Activated CD8-positive, alpha-beta memory T cell treated with anti-CD3 and anti-CD28 coated beads for 48 hours (primary cell): ENCODE measurements around the gene IQGAP2.
A peak's percentile ranks its signal among the peaks of the same experiment; 100 is the strongest.
"Not testable (repeated sequence)": the region's sequence is repeated elsewhere in the genome, so short reads cannot be mapped to it uniquely, and the experiment has no call there.

ENCODE experiments used
- DNase-seq, 3 experiments: peaks; one replicate each; pipeline ENCODE4 v3.0.0-alpha.2; 2020; ENCODE audit warnings: low read depth in 2 of 3, low spot score in 2 of 3

The IQGAP2 gene

GRCh38 chr5:76529464-76530344 is 126.6 kb downstream of the IQGAP2 start:
- no peak for DNase-seq

DNA sequence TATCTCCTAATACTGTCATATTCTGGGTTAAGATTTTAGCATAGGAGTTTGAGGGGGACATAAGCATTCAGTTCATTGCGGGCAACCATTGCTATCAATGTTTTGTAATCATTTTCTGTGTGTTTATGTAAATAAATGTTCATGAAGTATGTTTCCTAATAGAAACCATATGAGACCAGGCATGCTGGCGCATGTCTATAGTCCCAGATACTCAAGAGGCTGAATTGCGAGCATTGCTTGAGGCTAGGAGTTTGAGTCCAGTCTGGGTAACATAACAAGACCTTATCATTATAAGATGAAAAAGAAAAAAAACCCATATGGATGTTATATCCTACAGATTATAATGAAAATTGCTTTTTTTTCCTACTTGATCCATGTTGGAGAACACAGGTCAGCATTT is 129.0 kb downstream of the IQGAP2 start:
- no peak for DNase-seq

DNA sequence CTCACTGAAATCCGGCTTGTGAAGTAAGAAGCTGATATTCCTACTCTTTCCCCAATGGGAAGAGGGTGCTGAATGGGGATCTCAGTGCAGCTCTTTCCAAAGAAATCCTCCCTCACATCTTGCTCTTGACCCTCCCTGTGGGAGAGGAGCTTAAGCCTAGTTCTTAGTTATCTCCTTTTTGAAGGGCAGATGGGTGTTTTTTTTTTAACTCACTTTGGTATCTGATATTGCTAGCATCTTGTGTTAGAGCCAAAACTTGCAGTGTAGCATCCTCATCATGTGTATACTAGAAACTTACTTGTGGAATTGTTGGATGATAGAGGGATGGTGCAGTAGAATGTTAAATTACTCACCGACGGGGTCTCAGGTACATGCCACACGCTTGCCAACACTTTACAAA is 129.9 kb downstream of the IQGAP2 start:
- DNase-seq: no peak

- DNase-seq: no peak
Observed at GRCh38 chr5:76535577-76535976, 132.5 kb downstream of the IQGAP2 start.

- DNase-seq: no peak
Observed at GRCh38 chr5:76537073-76537543, 134.0 kb downstream of the IQGAP2 start.

- no peak for DNase-seq
Observed at GRCh38 chr5:76542241-76542640, 139.2 kb downstream of the IQGAP2 start.

GRCh38 chr5:76542887-76543690 is 140.0 kb downstream of the IQGAP2 start:
- peak in 2 of 3 experiments; percentile 10 to 35 for DNase-seq

DNA sequence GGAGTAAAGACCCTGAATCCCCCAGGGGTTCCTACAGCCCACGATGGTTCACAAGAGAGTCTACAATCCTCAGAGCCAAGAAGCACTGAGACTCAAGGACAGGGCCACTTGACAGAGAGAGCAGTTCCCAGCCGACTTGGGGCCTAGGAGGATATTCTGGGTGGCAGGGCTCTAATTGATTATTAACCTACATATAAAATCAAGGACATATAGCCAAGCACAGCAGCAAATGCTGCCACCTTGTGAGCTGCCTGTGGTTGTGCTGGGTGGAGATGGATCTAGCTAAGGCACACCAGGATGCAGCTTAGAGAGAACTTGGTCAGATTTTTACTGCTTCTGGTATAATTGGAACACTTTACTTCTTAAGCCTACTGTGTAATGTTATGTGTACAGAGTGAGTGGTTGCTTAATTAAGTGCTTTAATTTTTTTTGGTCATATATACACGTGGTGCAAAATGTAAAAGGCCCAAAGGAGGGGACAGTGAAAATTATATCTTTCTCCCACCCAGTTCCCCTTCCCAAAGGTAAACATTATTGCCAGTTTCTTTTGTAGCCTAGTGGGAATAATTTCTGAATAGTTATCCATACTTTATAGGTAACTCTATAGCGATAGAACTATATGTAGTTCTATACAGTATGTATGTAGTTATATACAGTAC is 141.3 kb downstream of the IQGAP2 start:
- peak in 1 of 3 experiments; percentile 6 for DNase-seq

- no peak for DNase-seq
Observed at GRCh38 chr5:76545184-76545583, 142.1 kb downstream of the IQGAP2 start.

GRCh38 chr5:76546497-76547102 is 143.5 kb downstream of the IQGAP2 start:
- DNase-seq: no peak

DNA sequence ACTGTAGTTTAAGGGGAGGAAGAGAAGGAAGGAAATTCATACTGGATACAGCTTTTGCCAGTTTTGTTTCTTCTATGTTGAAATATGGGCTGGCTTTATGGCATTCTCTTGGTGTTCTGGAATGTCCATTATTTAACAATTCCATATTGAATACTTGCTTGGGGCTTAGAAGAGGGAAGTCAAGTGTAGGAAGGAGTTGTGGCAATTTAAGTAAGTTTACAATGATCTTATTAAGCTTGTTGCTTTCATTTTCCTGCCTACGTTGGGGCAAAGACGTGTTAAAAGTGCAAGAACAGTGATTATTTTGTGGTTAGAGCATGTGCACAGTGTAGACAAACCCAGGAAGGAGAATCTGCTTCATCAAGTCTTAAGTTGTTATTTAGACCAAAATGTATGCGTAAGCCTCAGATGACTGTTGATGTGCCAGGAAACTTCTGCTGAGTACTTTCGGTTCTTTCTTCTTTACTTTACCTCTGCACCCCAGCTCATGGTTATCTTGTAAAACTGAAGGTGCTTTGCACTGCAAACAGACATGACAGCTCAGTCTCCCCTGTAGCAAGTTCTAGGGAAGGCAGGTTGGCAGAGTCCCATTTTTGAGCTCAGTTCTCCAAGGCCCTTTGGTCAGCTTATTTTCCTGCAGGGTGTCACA is 144.3 kb downstream of the IQGAP2 start:
- DNase-seq: no peak

GRCh38 chr5:76547891-76548524 is 144.9 kb downstream of the IQGAP2 start:
- no peak for DNase-seq

DNA sequence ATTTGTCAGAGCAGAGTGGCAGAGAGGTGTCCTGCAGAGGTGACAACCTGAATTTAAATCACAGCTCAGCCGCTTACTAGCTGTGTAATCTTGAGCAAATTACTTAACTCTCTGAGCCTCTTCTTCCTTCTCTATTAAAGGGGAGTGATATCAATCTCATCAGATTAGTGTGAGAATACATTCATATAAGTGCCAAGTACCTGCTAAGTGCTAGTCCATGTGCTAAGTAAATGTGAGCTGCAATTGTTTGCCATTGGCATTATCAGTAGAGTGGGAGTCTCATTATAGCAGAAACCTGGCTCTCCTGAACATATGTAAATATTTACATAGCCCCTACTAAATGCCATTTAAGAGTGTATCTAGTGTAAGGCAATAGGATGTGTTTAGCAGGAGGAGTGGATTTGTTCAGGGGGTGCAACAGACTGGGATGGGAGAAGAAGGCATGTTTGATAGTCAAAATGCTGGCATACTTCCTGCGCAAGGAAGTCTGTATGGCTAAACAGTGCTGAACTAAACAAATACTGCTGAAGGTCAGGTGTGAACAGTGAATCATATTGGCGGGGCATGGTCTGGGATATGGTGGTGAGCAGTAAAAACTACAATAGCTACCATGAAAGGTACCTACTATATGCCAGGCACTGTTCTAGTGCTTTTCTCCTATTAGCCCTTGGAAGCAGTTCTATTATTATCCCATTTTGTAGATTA is 145.6 kb downstream of the IQGAP2 start:
- DNase-seq: no peak

DNA sequence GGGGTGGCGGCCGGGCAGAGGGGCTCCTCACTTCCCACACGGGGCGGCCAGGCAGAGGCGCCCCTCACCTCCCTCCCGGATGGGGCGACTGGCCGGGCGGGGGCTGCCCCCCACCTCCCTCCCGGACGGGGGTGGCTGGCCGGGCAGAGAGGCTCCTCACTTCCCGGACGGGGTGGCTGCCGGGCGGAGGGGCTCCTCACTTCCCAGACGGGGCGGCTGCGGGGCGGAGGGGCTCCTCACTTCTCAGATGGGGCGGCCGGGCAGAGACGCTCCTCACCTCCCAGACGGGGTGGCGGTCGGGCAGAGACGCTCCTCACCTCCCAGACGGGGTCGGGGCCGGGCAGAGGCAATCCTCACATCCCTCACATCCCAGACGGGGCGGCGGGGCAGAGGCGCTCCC is 147.8 kb downstream of the IQGAP2 start:
- not testable (repeated sequence) for DNase-seq

- no peak for DNase-seq
Observed at GRCh38 chr5:76552546-76552945, 149.5 kb downstream of the IQGAP2 start.

GRCh38 chr5:76553251-76553650 is 150.2 kb downstream of the IQGAP2 start:
- no peak for DNase-seq

DNA sequence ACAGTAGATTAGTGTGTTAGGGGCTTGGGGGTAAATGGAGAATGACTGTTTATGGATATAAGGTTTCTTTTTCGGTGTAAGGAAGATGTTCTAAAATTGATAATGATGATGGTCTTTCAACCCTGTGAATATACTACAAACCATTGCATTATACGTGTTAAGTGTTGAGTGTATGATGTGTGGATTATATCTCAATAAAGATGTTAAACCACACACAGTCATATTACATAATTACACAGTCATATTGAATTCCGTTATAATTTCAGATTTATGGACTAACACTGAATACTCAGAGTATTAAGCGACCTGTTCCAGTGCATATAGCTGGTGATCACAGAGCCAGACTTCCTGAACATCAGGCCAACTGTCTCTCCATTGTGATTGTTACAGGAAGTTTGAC is 152.0 kb downstream of the IQGAP2 start:
- DNase-seq: no peak

- DNase-seq: no peak
Observed at GRCh38 chr5:76555717-76556116, 152.6 kb downstream of the IQGAP2 start.

DNA sequence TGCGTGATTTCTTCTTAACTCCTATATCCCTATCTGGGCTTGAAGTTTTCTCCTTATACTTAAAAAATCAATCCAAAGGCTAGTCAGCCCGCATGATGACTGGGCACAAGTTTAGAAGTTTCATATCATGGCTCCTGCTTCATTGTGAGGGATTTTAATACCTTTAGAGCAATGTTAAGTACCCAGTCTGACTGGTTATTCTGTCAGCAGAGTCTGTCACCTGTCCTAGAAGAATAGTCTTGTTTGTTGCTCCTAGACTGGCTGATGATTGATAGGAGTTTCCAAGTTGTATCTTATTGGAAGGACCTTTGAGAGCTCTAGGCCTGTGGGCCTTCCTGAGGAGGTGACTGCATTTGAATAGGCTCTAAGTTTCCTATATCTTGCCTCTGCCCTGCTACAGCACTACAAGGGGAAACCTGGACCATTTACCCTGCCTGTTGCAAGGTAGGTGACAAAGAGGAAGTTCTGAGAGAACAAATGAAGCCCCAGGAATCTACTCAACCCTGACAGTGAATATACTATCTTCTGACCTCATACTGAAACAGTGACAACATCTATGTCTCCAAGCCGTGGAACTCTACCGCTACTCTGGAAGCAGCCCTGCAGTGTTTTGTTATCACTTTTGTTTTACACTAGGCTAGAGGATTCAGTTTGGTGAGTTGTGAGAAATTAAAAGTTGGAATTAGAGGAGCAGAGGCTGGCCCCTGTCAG is 153.6 kb downstream of the IQGAP2 start:
- DNase-seq: no peak
